Measurements from ENCODE around the gene CBLL1. TPM values are rescaled to one million over a fixed set of nuclear protein-coding genes. Genes with fewer than 3 reads are reported as not detected.
A peak's percentile ranks its signal among the peaks of the same experiment; 100 is the strongest.

The CBLL1 gene
- total RNA-seq, result 25.3 to 28.6 TPM (median 27.5 TPM) in 3 replicates

- Mint-ChIP-seq H3K27ac (peak within 1 kb of the TSS; percentile 99), H3K9me3 (no peaks in the 10 kb centered on the region), H3K4me3 (peak within 1 kb of the TSS; percentile 97), H3K4me1 (peaks cover 24% of the 10 kb centered on the region), H3K36me3 (no peaks in the 10 kb centered on the region), H3K27me3 (ENCODE audit: low read depth) (peaks cover 21% of the 10 kb centered on the region)
- DNase-seq (ENCODE audit: low spot score in 2 of 2, unreplicated experiment in 2 of 2), result peak; percentile 88 to 95
- TF ChIP-seq CTCF (IDR thresholded peaks at IDR 0.05; ENCODE audit: unreplicated experiment), result peak; percentile 48
These were observed at the start of gene CBLL1 for GRCh38 chr7:107743567-107744344. Gene CBLL1, plus strand, starts transcription at chr7:107744142. Its CDS starts 22 bp downstream, at chr7:107744164.

GRCh38 chr7:107694386-107694785 is 49.6 kb upstream of the CBLL1 start:
- TF ChIP-seq CTCF (IDR thresholded peaks at IDR 0.05; ENCODE audit: unreplicated experiment), result no peak
- no peak for DNase-seq (ENCODE audit: low spot score in 2 of 2, unreplicated experiment in 2 of 2)
- H3K36me3 Mint-ChIP-seq, result no peaks in the 10 kb centered on the region
- H3K27me3 Mint-ChIP-seq (ENCODE audit: low read depth), result peaks cover 24% of the 10 kb centered on the region
- no peaks in the 10 kb centered on the region for H3K9me3 Mint-ChIP-seq
- H3K4me3 Mint-ChIP-seq, result no peak overlapping the region
- H3K4me1 Mint-ChIP-seq, result peaks cover 12% of the 10 kb centered on the region
- H3K27ac Mint-ChIP-seq, result no peak overlapping the region

- Mint-ChIP-seq H3K9me3 (no peaks in the 10 kb centered on the region), H3K4me3 (no peak overlapping the region), H3K4me1 (peaks cover 2% of the 10 kb centered on the region), H3K36me3 (no peaks in the 10 kb centered on the region), H3K27me3 (ENCODE audit: low read depth) (peaks cover 36% of the 10 kb centered on the region), H3K27ac (no peak overlapping the region)
- no peak for TF ChIP-seq CTCF (IDR thresholded peaks at IDR 0.05; ENCODE audit: unreplicated experiment)
- DNase-seq (ENCODE audit: low spot score in 2 of 2, unreplicated experiment in 2 of 2), result no peak
These were observed 47.5 kb upstream of the CBLL1 start for GRCh38 chr7:107696330-107696946.

- Mint-ChIP-seq H3K9me3 (no peaks in the 10 kb centered on the region), H3K36me3 (no peaks in the 10 kb centered on the region), H3K4me3 (no peak overlapping the region), H3K27ac (no peak overlapping the region), H3K27me3 (ENCODE audit: low read depth) (peaks cover 39% of the 10 kb centered on the region), H3K4me1 (peaks cover 2% of the 10 kb centered on the region)
- no peak for DNase-seq (ENCODE audit: low spot score in 2 of 2, unreplicated experiment in 2 of 2)
- no peak for TF ChIP-seq CTCF (IDR thresholded peaks at IDR 0.05; ENCODE audit: unreplicated experiment)
These were observed 46.5 kb upstream of the CBLL1 start for GRCh38 chr7:107697321-107698049.

GRCh38 chr7:107700570-107700969 is 43.4 kb upstream of the CBLL1 start:
- H3K4me3 Mint-ChIP-seq, result no peak overlapping the region
- DNase-seq (ENCODE audit: low spot score in 2 of 2, unreplicated experiment in 2 of 2), result no peak
- no peak overlapping the region for H3K27ac Mint-ChIP-seq
- peaks cover 2% of the 10 kb centered on the region for H3K4me1 Mint-ChIP-seq
- TF ChIP-seq CTCF (IDR thresholded peaks at IDR 0.05; ENCODE audit: unreplicated experiment), result no peak
- no peaks in the 10 kb centered on the region for H3K9me3 Mint-ChIP-seq
- peaks cover 19% of the 10 kb centered on the region for H3K27me3 Mint-ChIP-seq (ENCODE audit: low read depth)
- H3K36me3 Mint-ChIP-seq, result no peaks in the 10 kb centered on the region

Data from mesothelial cell of epicardium (in vitro differentiated cells).